HG03571 (cell line): ENCODE measurements around the gene SRPK3.

Experiments used
- ATAC-seq: cut with Tn5 transposase; IDR thresholded peaks from one replicate; pipeline ENCODE4 v1.9.1; 2021; ENCODE audit not compliant: unreplicated experiment

The SRPK3 gene

GRCh38 chrX:153829799-153830639 is 49.2 kb downstream of the SRPK3 start, which contains the start of gene PDZD4:
PDZD4 (minus strand) TSS chrX:153830544; CDS start chrX:153830298, 246 bp downstream.
- no peak for ATAC-seq

DNA sequence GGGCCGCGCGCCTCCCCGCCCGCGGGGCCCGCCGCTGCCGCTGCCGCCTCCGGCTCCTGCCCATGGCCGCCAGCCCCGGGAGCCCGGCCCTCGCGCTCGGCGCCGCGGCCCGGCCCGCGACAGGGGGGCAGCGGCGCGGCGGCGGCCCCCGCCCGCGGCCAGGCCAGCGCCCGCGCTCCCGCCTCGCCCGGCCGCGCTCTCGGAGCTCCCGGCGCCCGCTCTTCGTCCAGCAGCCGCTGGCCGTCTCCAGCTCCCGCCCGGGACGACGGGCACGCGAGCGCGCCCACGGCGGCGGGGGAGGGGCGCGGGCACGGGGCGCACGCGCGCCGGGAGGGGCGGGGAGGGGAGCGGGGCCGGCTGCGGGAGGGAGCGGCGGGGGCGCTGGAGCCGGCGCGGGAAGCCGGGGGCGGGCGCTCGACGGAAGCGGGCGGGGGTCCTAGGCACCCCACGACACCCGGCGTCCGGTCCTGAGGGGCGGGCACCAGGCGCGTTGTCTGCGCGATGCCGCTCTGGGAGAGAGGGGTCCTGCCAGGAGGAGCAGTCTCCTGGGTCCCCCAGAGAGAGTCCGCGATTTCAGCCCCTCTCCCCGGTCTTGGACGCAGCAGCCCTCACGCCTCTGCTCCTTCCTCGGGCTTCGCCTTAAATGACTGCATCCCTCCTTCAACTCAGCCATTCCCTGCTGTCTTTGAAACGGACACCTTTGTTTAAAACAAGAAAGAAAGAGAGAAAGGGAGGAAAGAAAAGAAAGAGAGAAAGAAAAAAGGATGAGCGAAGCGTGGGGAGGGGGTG is 50.0 kb downstream of the SRPK3 start:
- ATAC-seq = no peak

DNA sequence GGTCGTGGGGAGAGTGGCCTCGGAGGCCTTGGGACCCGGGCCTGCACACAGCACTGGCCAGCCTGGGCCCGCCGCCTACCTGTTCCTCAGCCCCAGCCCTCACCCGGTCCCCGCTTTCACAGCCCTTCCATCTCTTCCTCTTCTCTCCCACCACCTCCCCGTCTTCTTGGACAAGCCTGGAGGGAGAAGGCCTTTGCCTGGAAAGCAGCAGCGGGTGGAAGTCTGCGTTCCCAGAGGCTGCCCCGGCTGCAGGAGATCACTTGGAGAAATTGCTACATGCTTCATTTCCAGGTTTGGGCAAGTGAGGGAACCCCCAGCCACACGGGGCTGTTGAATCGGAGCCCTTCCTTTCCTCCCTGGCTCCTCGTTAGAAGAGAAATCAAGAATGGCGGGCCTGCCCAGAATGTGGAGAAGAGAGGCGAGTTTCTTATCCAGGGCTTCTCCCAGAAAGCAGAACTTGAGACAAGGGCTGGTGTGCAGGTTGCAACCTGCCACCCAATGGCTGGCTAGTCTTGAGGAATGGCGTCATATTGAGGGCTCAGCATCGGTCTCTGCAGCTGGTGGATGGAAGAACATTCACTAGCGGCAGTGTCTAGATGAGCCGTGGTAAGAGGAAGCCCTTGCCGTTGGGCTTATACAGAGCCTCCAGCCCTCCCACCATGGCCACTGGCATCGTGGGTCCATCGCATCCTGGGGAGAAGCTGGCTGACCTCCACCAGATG is 50.7 kb downstream of the SRPK3 start:
- no peak for ATAC-seq

DNA sequence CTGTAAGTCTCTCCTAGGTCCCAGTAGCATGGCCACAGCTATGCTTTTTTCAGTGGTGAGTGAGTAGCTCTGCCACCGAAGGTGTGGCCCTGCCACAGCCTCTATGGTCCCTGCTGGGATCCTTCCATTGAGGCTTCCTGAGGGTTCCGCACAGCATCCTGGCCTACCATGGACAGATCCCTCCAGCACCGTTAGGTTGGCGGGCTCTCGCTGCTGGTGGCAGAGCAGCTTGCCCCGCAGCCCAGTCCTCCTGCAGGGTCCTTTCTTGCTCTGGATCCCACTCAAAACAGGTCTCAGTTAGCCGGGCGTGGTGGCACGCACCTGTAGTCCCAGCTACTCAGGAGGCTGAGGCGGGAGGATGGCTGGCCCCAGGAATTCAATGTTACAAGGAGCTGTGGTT is 51.9 kb downstream of the SRPK3 start:
- no peak for ATAC-seq
